ENCODE results near the gene ALKBH3. TPM values are rescaled to one million over a fixed set of nuclear protein-coding genes. Genes with fewer than 3 reads are reported as not detected.
A peak's percentile ranks its signal among the peaks of the same experiment; 100 is the strongest.

ALKBH3 gene
- total and polyA plus RNA-seq, 3 donors from 2014 or later, result 39.9 to 45.8 (median 45.4) TPM

- DNase-seq, result no peak
- H3K36me3 ChIP-seq (ENCODE audit: low read depth, missing control alignments), result no peaks in the 10 kb centered on the region
- WGBS, 2 donors, result 56 to 60% methylated on average over 10 of the region's 10 CpGs
- TF ChIP-seq POLR2A (IDR thresholded peaks at IDR 0.05) (no peak), CTCF (IDR thresholded peaks at IDR 0.05) (no peak)
- peak overlapping the region; percentile 71 to 85 for H3K27ac ChIP-seq
- H3K27me3 ChIP-seq, result no peaks in the 10 kb centered on the region
- H3K9me3 ChIP-seq, result no peaks in the 10 kb centered on the region
- intact Hi-C loops (cut with DNase I; ENCODE audit: low total_unique reads), result no loop called here
- H3K4me3 ChIP-seq, result no peak overlapping the region
- peaks cover 61% of the 10 kb centered on the region for H3K4me1 ChIP-seq
These were observed 50.5 kb downstream of the ALKBH3 start for GRCh38 chr11:43930868-43931716.

- Histone ChIP-seq H3K27ac (peak overlapping the region; percentile 71 to 85), H3K4me3 (no peak overlapping the region), H3K9me3 (no peaks in the 10 kb centered on the region), H3K36me3 (ENCODE audit: low read depth, missing control alignments) (no peaks in the 10 kb centered on the region), H3K4me1 (peaks cover 56% of the 10 kb centered on the region), H3K27me3 (no peaks in the 10 kb centered on the region)
- 58 to 69% methylated on average over 3 to 4 of the region's 4 CpGs for WGBS, 2 donors
- TF ChIP-seq POLR2A (IDR thresholded peaks at IDR 0.05) (no peak), CTCF (IDR thresholded peaks at IDR 0.05) (no peak)
- intact Hi-C loops (cut with DNase I; ENCODE audit: low total_unique reads), result no loop called here
- DNase-seq, result no peak
These were observed 51.0 kb downstream of the ALKBH3 start for GRCh38 chr11:43931717-43932039.

- Histone ChIP-seq H3K4me3 (no peak overlapping the region), H3K27me3 (no peaks in the 10 kb centered on the region), H3K9me3 (no peaks in the 10 kb centered on the region), H3K4me1 (peaks cover 54% of the 10 kb centered on the region), H3K36me3 (ENCODE audit: low read depth, missing control alignments) (no peaks in the 10 kb centered on the region), H3K27ac (peak overlapping the region; percentile 71 to 85)
- 0 to 24% methylated on average over 1 of the region's 1 CpG for WGBS, 2 donors
- no peak for DNase-seq
- intact Hi-C loops (cut with DNase I; ENCODE audit: low total_unique reads), result no loop called here
- TF ChIP-seq POLR2A (IDR thresholded peaks at IDR 0.05), result no peak
- TF ChIP-seq CTCF (IDR thresholded peaks at IDR 0.05), result no peak
These were observed 52.6 kb downstream of the ALKBH3 start for GRCh38 chr11:43933226-43933607.

- 44 to 46% methylated on average over 17 to 20 of the region's 20 CpGs for WGBS, 2 donors
- intact Hi-C loops (cut with DNase I; ENCODE audit: low total_unique reads), result no loop called here
- TF ChIP-seq POLR2A (IDR thresholded peaks at IDR 0.05) (no peak), CTCF (IDR thresholded peaks at IDR 0.05) (no peak)
These were observed 53.2 kb downstream of the ALKBH3 start for GRCh38 chr11:43933608-43934551.

More at GRCh38 chr11:43933608-43934551, 53.2 kb downstream of the ALKBH3 start:
- H3K4me3 ChIP-seq, result no peak overlapping the region
- H3K27me3 ChIP-seq, result no peaks in the 10 kb centered on the region
- peaks cover 48% of the 10 kb centered on the region for H3K4me1 ChIP-seq
- H3K9me3 ChIP-seq, result no peaks in the 10 kb centered on the region
- no peak for DNase-seq
- H3K27ac ChIP-seq, result peak overlapping the region; percentile 71 to 85
- H3K36me3 ChIP-seq (ENCODE audit: low read depth, missing control alignments), result no peaks in the 10 kb centered on the region

All from testis (tissue), 3 donors.